ENCODE measurements around the gene ARL6. TPM values are rescaled to one million over a fixed set of nuclear protein-coding genes. Genes with fewer than 3 reads are reported as not detected.

ARL6 gene
- total RNA-seq, 1 donor from 2014 or later: 10.1 TPM

DNA sequence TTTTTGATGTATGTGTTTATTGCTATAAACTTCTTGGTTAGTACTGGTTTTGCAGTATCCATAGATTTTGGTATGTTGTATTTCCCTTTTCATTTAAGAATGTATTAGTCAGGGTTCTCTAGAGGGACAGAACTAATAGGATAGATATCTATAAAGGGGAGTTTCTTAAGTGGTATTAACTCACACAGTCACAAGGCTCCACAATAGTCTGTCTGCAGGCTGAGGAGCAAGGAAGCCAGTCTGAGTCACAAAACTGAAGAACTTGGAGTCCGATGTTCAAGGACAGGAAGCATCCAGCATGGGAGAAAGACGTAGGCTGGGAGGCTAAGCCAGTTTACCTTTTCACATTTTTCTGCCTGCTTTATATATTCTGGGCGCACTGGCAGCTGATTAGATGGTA is 8.4 kb downstream of the ARL6 start:
- TF ChIP-seq, protein P1, sequence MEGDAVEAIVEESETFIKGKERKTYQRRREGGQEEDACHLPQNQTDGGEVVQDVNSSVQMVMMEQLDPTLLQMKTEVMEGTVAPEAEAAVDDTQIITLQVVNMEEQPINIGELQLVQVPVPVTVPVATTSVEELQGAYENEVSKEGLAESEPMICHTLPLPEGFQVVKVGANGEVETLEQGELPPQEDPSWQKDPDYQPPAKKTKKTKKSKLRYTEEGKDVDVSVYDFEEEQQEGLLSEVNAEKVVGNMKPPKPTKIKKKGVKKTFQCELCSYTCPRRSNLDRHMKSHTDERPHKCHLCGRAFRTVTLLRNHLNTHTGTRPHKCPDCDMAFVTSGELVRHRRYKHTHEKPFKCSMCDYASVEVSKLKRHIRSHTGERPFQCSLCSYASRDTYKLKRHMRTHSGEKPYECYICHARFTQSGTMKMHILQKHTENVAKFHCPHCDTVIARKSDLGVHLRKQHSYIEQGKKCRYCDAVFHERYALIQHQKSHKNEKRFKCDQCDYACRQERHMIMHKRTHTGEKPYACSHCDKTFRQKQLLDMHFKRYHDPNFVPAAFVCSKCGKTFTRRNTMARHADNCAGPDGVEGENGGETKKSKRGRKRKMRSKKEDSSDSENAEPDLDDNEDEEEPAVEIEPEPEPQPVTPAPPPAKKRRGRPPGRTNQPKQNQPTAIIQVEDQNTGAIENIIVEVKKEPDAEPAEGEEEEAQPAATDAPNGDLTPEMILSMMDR (IDR thresholded peaks at IDR 0.05): no peak
- intact Hi-C loops (cut with DNase I): no loop called here
- no peaks in the 10 kb centered on the region for H3K4me1 ChIP-seq

DNA sequence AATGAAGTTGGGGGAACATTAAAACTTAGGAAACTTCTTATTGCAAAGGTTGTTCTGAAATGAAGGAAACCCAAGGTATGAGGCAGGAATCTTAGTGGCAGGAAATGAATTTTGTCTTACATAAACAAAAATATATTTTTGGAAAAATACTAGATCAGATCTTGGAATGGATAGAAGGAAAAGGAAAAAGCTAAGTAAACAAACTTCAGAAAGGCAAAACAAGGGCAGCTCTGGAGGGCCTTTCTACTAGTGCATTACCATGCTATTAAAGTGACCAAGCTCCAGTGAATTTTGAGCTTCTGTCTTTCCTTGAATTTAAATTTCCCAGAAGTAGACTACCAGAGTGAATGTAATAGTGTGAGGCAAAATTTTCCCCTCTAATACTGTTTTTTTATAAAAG is 13.6 kb downstream of the ARL6 start:
- H3K27ac ChIP-seq: no peak overlapping the region
- TF ChIP-seq, protein P1 (IDR thresholded peaks at IDR 0.05): no peak
- intact Hi-C loops (cut with DNase I): no loop called here
- ATAC-seq: no peak
- no peak overlapping the region for H3K4me3 ChIP-seq
- H3K27me3 ChIP-seq: no peaks in the 10 kb centered on the region
- no peaks in the 10 kb centered on the region for H3K4me1 ChIP-seq
- DNase-seq: no peak
- H3K9me3 ChIP-seq: no peaks in the 10 kb centered on the region
- H3K36me3 ChIP-seq: no peaks in the 10 kb centered on the region

More for the DNA sequence above, 8.4 kb downstream of the ARL6 start:
- H3K27me3 ChIP-seq: no peaks in the 10 kb centered on the region
- no peak overlapping the region for H3K27ac ChIP-seq
- no peaks in the 10 kb centered on the region for H3K9me3 ChIP-seq
- ATAC-seq: no peak
- DNase-seq: no peak
- H3K4me3 ChIP-seq: no peak overlapping the region
- peaks cover 7% of the 10 kb centered on the region for H3K36me3 ChIP-seq

DNA sequence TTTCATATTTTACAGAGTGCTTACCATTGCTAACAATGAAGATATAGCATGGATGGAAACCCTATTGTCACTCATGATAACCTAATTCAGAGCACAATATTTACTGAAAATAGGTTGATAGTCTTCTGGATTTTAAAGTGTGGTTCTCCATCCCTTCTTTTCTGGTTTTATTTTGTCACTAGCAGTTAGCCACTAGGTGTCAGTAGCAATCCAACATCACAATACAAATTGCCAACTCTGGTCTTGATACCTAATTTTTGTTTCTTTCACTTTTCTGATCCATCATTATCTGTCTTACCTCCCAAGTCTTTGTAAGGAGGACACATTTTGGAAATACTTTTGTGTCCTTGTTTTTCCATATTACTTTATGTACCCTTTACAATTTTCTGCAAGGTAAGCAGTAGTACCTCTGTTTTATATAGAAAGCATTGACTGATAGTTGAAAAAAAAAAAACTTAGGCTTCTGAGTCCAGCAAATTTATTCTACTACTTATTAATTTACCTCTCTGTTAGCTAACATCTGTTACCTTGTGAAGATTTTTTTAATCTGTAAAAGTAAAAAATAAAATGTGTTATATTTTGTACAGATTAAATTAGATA is 29.0 kb downstream of the ARL6 start:
- Histone ChIP-seq H3K27ac (no peak overlapping the region), H3K36me3 (peaks cover 7% of the 10 kb centered on the region), H3K4me1 (no peaks in the 10 kb centered on the region), H3K4me3 (no peak overlapping the region), H3K27me3 (no peaks in the 10 kb centered on the region), H3K9me3 (no peaks in the 10 kb centered on the region)
- peak; percentile 71 for ATAC-seq
- no peak for DNase-seq
- intact Hi-C loops (cut with DNase I): loop anchor here (5.0 kb wide), 1 partner anchor 229 kb away; no protein-coding TSS in a partner anchor
- TF ChIP-seq, protein P1 (IDR thresholded peaks at IDR 0.05): peak; percentile 81

DNA sequence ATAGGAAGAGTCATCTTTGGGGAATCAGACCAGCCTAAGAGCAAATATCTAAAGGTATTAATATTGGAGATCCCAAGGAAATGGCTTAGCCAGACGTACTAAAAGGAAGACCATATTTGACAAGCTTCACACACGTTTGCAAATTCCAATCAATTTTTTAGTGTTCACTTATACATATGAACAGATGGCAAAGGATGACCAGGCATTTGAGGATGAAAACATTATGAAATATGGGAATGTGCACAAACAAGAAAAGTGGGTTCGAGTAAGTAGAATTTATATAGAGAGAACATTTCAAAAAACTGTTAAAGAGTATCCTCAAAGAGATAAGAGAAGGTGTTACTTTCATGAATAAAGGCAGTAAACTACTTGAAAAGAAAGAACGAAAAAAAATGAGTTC is 31.4 kb downstream of the ARL6 start:
- Histone ChIP-seq H3K4me1 (no peaks in the 10 kb centered on the region), H3K4me3 (no peak overlapping the region), H3K36me3 (peaks cover 7% of the 10 kb centered on the region), H3K9me3 (no peaks in the 10 kb centered on the region), H3K27ac (no peak overlapping the region), H3K27me3 (no peaks in the 10 kb centered on the region)
- no peak for ATAC-seq
- no peak for DNase-seq
- TF ChIP-seq, protein P1 (IDR thresholded peaks at IDR 0.05): no peak
- intact Hi-C loops (cut with DNase I): no loop called here

DNA sequence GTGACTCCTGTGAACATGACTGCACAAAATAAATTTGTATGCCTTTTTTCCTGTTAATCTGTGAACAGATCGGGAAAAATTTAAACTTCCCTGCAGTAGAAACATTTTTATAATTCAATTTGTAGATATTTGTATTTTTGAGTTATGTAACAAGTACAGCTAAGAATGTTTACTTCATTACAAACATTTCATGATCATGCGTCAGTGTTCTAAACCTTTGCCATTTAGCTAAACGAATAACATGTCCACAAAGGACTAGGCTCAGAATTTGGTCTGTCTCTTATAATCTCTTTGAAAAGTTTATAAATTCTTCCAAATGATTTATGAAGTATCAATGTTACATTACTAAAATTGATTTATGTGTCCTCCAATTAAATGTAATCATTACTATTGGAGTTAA is 39.9 kb downstream of the ARL6 start:
- H3K27me3 ChIP-seq: no peaks in the 10 kb centered on the region
- no peak overlapping the region for H3K4me3 ChIP-seq
- H3K36me3 ChIP-seq: no peaks in the 10 kb centered on the region
- intact Hi-C loops (cut with DNase I): no loop called here
- H3K4me1 ChIP-seq: no peaks in the 10 kb centered on the region
- no peak for DNase-seq
- TF ChIP-seq, protein P1 (IDR thresholded peaks at IDR 0.05): no peak
- no peak for ATAC-seq
- no peaks in the 10 kb centered on the region for H3K9me3 ChIP-seq
- H3K27ac ChIP-seq: no peak overlapping the region

All from upper lobe of right lung (tissue), 1 donor.